HepG2 (cell line): ENCODE data around the gene STAG3. TPM values are rescaled to one million over a fixed set of nuclear protein-coding genes. Genes with fewer than 3 reads are reported as not detected.
A peak's percentile ranks its signal among the peaks of the same experiment; 100 is the strongest.

Source experiments
- ATAC-seq: fragments of 200-7000 bp; cut with Tn5 transposase; 3 replicates; pipeline ENCODE4 v1.9.1; 2020; ENCODE audit warnings: mild to moderate bottlenecking, moderate library complexity
- BruUV-seq: library from RNA; stranded (reverse); fragments of 400-500 nt; replicated peaks from 2 replicates; lab custom pipeline; 2021; lab: Mats Ljungman, UMichigan
- CTCF ChIA-PET: fragments of 300-600 bp; formaldehyde crosslinking; extraction: SDS; loops from one replicate; lab custom pipeline; 2021; ENCODE audit warnings: low total read pairs, inconsistent platforms, low intra/inter-chr PET ratio; lab: Yijun Ruan, JAX
- POLR2A ChIA-PET: fragments of 350-600 bp; sonication (Branson Sonifier 250); formaldehyde crosslinking; loops from one replicate; lab custom pipeline; 2020; ENCODE audit warnings: antibody characterized with exemption, inconsistent platforms; lab: Yijun Ruan, JAX
- DNase-seq: peaks from one replicate; pipeline ENCODE4 v3.0.0-alpha.2; 2015; ENCODE audit warnings: low spot score
- FAIRE-seq: peaks from 3 replicates; lab custom pipeline; 2011; peaks lifted over from hg19 to GRCh38; lab: Jason Lieb, UNC
- H2AFZ ChIP-seq: one replicate; pipeline ENCODE4 v1.6.1; 2011; ENCODE audit warnings: low read length, inconsistent platforms
- H3K27ac ChIP-seq: fragments of 300-600 bp; 3 replicates; pipeline ENCODE4 v1.8.0; 2011; ENCODE audit warnings: mixed run types, mild to moderate bottlenecking, mixed read lengths, low read length, inconsistent platforms; ENCODE audit not compliant: insufficient read depth; ENCODE audit errors: extremely low read length
- H3K27me3 ChIP-seq, 2 experiments: fragments of 200-600 bp in 1 of 2; 2 replicates in 1 of 2; 3 replicates in 1 of 2; pipeline versions ENCODE4 v1.6.0 to v1.8.0; 2011; ENCODE audit warnings: low read length in 2 of 2, mild to moderate bottlenecking in 2 of 2, moderate library complexity in 2 of 2, inconsistent platforms in 1 of 2; ENCODE audit not compliant: insufficient read depth in 2 of 2, control insufficient read depth in 1 of 2
- H3K36me3 ChIP-seq, 2 experiments: fragments of 200-600 bp in 1 of 2; replicated peaks in 1 of 2; 2 replicates in 1 of 2; 3 replicates in 1 of 2; pipeline versions ENCODE4 v1.5.1 to v1.8.0; 2011; ENCODE audit warnings: low read length in 2 of 2, inconsistent platforms in 1 of 2; ENCODE audit not compliant: insufficient read depth in 2 of 2, control insufficient read depth in 1 of 2
- H3K4me1 ChIP-seq: 2 replicates; pipeline ENCODE4 v1.5.1; 2012; ENCODE audit warnings: low read length, inconsistent platforms; ENCODE audit not compliant: insufficient read depth
- H3K4me2 ChIP-seq: 2 replicates; pipeline ENCODE4 v1.6.0; 2011; ENCODE audit warnings: low read depth, low read length, inconsistent platforms
- H3K4me3 ChIP-seq, 3 experiments: fragments of 200-600 bp in 1 of 3; sonication (generic), shearing (Covaris generic) in 1 of 3; replicated peaks in 1 of 3; 2 replicates each; pipeline ENCODE4 v1.5.1; 2011 to 2016; ENCODE audit warnings: low read length in 3 of 3, inconsistent platforms in 2 of 3, low read depth in 2 of 3, mild to moderate bottlenecking in 2 of 3, control low read depth in 1 of 3, mixed read lengths in 1 of 3; ENCODE audit not compliant: insufficient read depth in 1 of 3
- H3K79me2 ChIP-seq: one replicate; pipeline ENCODE4 v1.6.1; 2011; ENCODE audit warnings: low read length, inconsistent platforms; ENCODE audit not compliant: insufficient read depth
- H3K9ac ChIP-seq: 2 replicates; pipeline ENCODE4 v1.6.0; 2011; ENCODE audit warnings: mild to moderate bottlenecking, low read depth, low read length, inconsistent platforms; ENCODE audit not compliant: insufficient read depth
- H3K9me3 ChIP-seq: 2 replicates; pipeline ENCODE4 v1.5.1; 2012; ENCODE audit warnings: mild to moderate bottlenecking, low read length
- H4K20me1 ChIP-seq: 2 replicates; pipeline ENCODE4 v1.6.0; 2011; ENCODE audit warnings: inconsistent platforms, mild to moderate bottlenecking, low read length, moderate library complexity; ENCODE audit not compliant: insufficient read depth
- ARID2 ChIP-seq: sonication (generic); formaldehyde crosslinking; IDR thresholded peaks from 2 replicates; pipeline ENCODE4 v1.8.1; 2022; ENCODE audit warnings: mild to moderate bottlenecking, missing genetic modification reagents, borderline replicate concordance
- CREB1 ChIP-seq, 2 experiments: fragments of 450-650 bp in 1 of 2; IDR thresholded peaks; 2 replicates each; pipeline ENCODE4 v1.6.1; 2016 to 2017; ENCODE audit warnings: control low read depth in 1 of 2, mild to moderate bottlenecking in 1 of 2, missing compliant biosample characterization in 1 of 2, missing genetic modification characterization in 1 of 2
- DR1 ChIP-seq: sonication (generic); formaldehyde crosslinking; IDR thresholded peaks from 2 replicates; pipeline ENCODE4 v1.8.0; 2021; ENCODE audit warnings: mild to moderate bottlenecking, missing genetic modification reagents, inconsistent platforms
- HIVEP1 ChIP-seq: sonication (generic); formaldehyde crosslinking; IDR thresholded peaks from 2 replicates; pipeline ENCODE4 v1.4.0; 2020; ENCODE audit warnings: mild to moderate bottlenecking, missing genetic modification reagents
- RBM39 ChIP-seq: fragments of 200-400 bp; formaldehyde crosslinking; IDR thresholded peaks from one replicate; pipeline ENCODE4 v1.6.1; 2018; ENCODE audit warnings: antibody characterized with exemption, mild to moderate bottlenecking, low read depth, low read length; ENCODE audit not compliant: poor library complexity, severe bottlenecking
- TARDBP ChIP-seq: sonication (generic); formaldehyde crosslinking; IDR thresholded peaks from 2 replicates; pipeline ENCODE4 v1.8.0; 2022; ENCODE audit warnings: mild to moderate bottlenecking, missing genetic modification reagents
- ZFP90 ChIP-seq: sonication (generic); formaldehyde crosslinking; IDR thresholded peaks from 2 replicates; pipeline ENCODE4 v1.8.0; 2022; ENCODE audit warnings: missing genetic modification reagents, mild to moderate bottlenecking, inconsistent platforms, borderline replicate concordance
- ZNF501 ChIP-seq: sonication (generic); formaldehyde crosslinking; IDR thresholded peaks from 2 replicates; pipeline ENCODE4 v1.5.1; 2020; ENCODE audit warnings: mild to moderate bottlenecking, moderate library complexity, missing genetic modification reagents
- ZNF558 ChIP-seq: sonication (generic); formaldehyde crosslinking; IDR thresholded peaks from 2 replicates; pipeline ENCODE4 v1.9.0; 2022; ENCODE audit warnings: mild to moderate bottlenecking, missing genetic modification reagents, borderline replicate concordance
- WGBS: methylation state at CpG from one replicate; pipeline ENCODE4 v1.1.6; 2017; ENCODE audit warnings: low lambda C conversion rate; 5-methylcytosine and 5-hydroxymethylcytosine counted together
- in situ Hi-C: cut with HindIII; loops from 2 replicates; pipeline ENCODE4 v1.10.0; 2017; ENCODE audit warnings: low pct_unique_long_range_greater_than_20kb; ENCODE audit not compliant: extremely low pct_ligation_motif_present
- intact Hi-C: fragments of 100-400 bp; cut with micrococcal nuclease; formaldehyde crosslinking; loops from one replicate; pipeline ENCODE4 v1.10.0; 2022; ENCODE audit not compliant: unreplicated experiment
- polyA plus RNA-seq, 8 experiments: library from polyadenylated mRNA; depleted of rRNA in 3 of 8; stranded (reverse) in 7 of 8; unstranded in 1 of 8; fragments of >200 nt; fragmentation: Illumina TruSeq in 4 of 8; extraction: Trizol in 4 of 8; gene quantifications; 2 replicates each; pipeline versions ENCODE4 v1.2.1 to v1.2.3, GENCODE V29; 2011 to 2016; ENCODE audit warnings: low read depth in 4 of 8, missing spikeins in 1 of 8, mixed read lengths in 1 of 8; ENCODE audit not compliant: insufficient read depth in 1 of 8
- total RNA-seq, 5 experiments: library from RNA; depleted of rRNA; stranded (reverse); fragments of >200 nt; fragmentation: Illumina TruSeq; extraction: Trizol; gene quantifications; 2 replicates each; pipeline ENCODE4 v1.2.3, GENCODE V29; 2016; ENCODE audit warnings: low read depth in 1 of 5
- TF ChIP-seq, protein P1 (sequence below): IDR thresholded peaks from 2 replicates; pipeline ENCODE4 v1.4.0; 2020; ENCODE audit warnings: mild to moderate bottlenecking, missing genetic modification reagents

The STAG3 gene
- total and polyA plus RNA-seq, 2 of the 13 experiments (the other 11 are each of a cell fraction or from before 2014, with no cell fraction given): 0.09 to 0.33 TPM

GRCh38 chr7:100159099-100159623, 18.6 kb upstream of the STAG3 start:
- in situ Hi-C loops: no loop called here
- H3K79me2 ChIP-seq: no peaks in the 10 kb centered on the region
- intact Hi-C loops: no loop called here
- H3K9me3 ChIP-seq: no peaks in the 10 kb centered on the region
- ATAC-seq (no peak), DNase-seq (no peak), FAIRE-seq (no peak)
- TSS peak; percentile 55 for BruUV-seq
- peak overlapping the region; percentile 90 to 99 (median 92); a peak in 5 of 6 replicates for H3K4me3 ChIP-seq
- H2AFZ ChIP-seq: no peak overlapping the region
- 0 out of 2 replicates have a peak, but pooled peaks have one; percentile 4 for TF ChIP-seq ARID2 (CRISPR knock-in tag)
- TF ChIP-seq HIVEP1 (CRISPR knock-in tag): no peak
- TF ChIP-seq TARDBP: 0 out of 2 replicates have a peak, but pooled peaks have one; percentile 1
- H3K4me1 ChIP-seq: peaks cover 55% of the 10 kb centered on the region
- peaks cover 3 to 13% of the 10 kb centered on the region in 2 experiments; a peak in 3 of 5 replicates for H3K27me3 ChIP-seq
- WGBS: 59% methylated on average over 7 of the region's 7 CpGs
- peak overlapping the region; percentile 75 for H3K4me2 ChIP-seq
- POLR2A ChIA-PET: interaction anchor here (1.4 kb wide), 1 partner anchor 10 kb away, joined by 11 read pairs; the partner anchor contains the start of gene LAMTOR4
- peaks cover 5 to 24% of the 10 kb centered on the region in 2 experiments for H3K36me3 ChIP-seq
- CTCF ChIA-PET: no interaction called here
- peaks cover 6% of the 10 kb centered on the region; the same call in 1 of the 2 replicates for H4K20me1 ChIP-seq
- H3K9ac ChIP-seq: peak overlapping the region; percentile 90
- H3K27ac ChIP-seq: peak overlapping the region; percentile 80

DNA sequence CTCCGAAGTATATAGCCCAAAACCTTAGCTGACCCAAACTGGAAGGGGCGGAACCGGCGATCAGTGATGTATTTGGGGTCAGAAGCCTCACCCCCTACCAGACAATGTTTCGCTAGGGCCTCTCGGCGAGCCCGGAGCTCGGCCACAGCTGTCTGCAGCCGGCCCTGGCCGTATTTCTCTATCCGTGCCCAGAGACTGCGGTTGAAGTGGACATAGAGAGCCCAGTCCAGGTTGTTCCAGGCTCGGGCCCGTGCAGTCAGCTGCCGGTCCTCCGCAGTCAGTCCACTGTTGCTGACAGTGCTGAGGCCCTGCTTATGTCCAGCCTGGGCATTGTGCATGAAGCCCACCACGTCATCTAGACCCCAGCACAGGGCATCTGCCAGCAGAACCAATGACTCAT, 17.7 kb upstream of the STAG3 start:
- BruUV-seq: no TSS peak
- H4K20me1 ChIP-seq: peaks cover 6% of the 10 kb centered on the region; the same call in 1 of the 2 replicates
- no peak for DNase-seq
- H3K9ac ChIP-seq: no peak overlapping the region
- peaks cover 5 to 20% of the 10 kb centered on the region in 2 experiments for H3K36me3 ChIP-seq
- peaks cover 47% of the 10 kb centered on the region for H3K4me1 ChIP-seq
- H3K27me3 ChIP-seq: peaks cover 3 to 13% of the 10 kb centered on the region in 2 experiments; a peak in 3 of 5 replicates
- ATAC-seq: no peak
- no peak for FAIRE-seq
- intact Hi-C loops: no loop called here
- H2AFZ ChIP-seq: no peak overlapping the region
- H3K79me2 ChIP-seq: no peaks in the 10 kb centered on the region
- WGBS: 78% methylated on average over 6 of the region's 18 CpGs
- POLR2A ChIA-PET: no interaction called here
- no peak overlapping the region for H3K4me3 ChIP-seq
- H3K27ac ChIP-seq: no peak overlapping the region
- TF ChIP-seq ZNF558 (CRISPR knock-in tag) (no peak), ZNF501 (CRISPR knock-in tag) (no peak), DR1 (CRISPR knock-in tag) (no peak), CREB1 (IDR thresholded peaks at IDR 0.05) (0 out of 2 replicates have a peak, but pooled peaks have one; percentile 29), CREB1 (CRISPR knock-in tag; IDR thresholded peaks at IDR 0.05) (no peak), ZFP90 (CRISPR knock-in tag) (no peak), RBM39 (no peak)
- TF ChIP-seq, protein P1, sequence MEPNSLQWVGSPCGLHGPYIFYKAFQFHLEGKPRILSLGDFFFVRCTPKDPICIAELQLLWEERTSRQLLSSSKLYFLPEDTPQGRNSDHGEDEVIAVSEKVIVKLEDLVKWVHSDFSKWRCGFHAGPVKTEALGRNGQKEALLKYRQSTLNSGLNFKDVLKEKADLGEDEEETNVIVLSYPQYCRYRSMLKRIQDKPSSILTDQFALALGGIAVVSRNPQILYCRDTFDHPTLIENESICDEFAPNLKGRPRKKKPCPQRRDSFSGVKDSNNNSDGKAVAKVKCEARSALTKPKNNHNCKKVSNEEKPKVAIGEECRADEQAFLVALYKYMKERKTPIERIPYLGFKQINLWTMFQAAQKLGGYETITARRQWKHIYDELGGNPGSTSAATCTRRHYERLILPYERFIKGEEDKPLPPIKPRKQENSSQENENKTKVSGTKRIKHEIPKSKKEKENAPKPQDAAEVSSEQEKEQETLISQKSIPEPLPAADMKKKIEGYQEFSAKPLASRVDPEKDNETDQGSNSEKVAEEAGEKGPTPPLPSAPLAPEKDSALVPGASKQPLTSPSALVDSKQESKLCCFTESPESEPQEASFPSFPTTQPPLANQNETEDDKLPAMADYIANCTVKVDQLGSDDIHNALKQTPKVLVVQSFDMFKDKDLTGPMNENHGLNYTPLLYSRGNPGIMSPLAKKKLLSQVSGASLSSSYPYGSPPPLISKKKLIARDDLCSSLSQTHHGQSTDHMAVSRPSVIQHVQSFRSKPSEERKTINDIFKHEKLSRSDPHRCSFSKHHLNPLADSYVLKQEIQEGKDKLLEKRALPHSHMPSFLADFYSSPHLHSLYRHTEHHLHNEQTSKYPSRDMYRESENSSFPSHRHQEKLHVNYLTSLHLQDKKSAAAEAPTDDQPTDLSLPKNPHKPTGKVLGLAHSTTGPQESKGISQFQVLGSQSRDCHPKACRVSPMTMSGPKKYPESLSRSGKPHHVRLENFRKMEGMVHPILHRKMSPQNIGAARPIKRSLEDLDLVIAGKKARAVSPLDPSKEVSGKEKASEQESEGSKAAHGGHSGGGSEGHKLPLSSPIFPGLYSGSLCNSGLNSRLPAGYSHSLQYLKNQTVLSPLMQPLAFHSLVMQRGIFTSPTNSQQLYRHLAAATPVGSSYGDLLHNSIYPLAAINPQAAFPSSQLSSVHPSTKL (CRISPR knock-in tag): no peak
- in situ Hi-C loops: no loop called here
- no peak overlapping the region for H3K4me2 ChIP-seq
- CTCF ChIA-PET: no interaction called here
- no peaks in the 10 kb centered on the region for H3K9me3 ChIP-seq
